ENCODE results near the gene CDH23. TPM values are rescaled to one million over a fixed set of nuclear protein-coding genes. Genes with fewer than 3 reads are reported as not detected.

Gene CDH23
- total and polyA plus RNA-seq, 2 of the 8 experiments (the other 6 are each of a cell fraction or from before 2014, with no cell fraction given) = 1.9 to 4.9 TPM

DNA sequence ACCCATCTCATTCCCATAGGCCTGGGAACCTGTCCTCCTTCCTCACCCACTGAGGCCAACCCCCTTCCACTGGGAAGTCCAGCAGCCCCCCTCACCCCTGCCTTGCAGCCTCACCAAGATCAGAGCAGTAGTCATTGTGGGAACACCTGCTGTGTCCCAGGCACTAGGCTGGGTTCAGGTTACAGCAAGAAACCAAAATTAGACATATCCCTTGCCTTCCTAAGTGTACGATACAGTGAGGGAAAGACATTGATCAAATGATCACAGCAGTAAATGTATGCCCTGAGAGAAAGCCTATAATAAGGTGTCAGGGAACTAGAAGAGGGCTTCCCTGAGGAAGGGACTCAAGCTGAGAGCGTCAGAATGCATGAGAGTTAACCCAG lies 339.8 kb downstream of the CDH23 start:
- H2BK120ac ChIP-seq (replicated peaks; ENCODE audit: low read depth, low read length) = no peak overlapping the region
- no peaks in the 10 kb centered on the region for H3K27me3 ChIP-seq (replicated peaks in 1 of 4; ENCODE audit: control insufficient read depth in 3 of 4, extremely low read depth in 1 of 4, insufficient read depth in 3 of 4, low read length in 3 of 4)
- no peak overlapping the region for H2AK5ac ChIP-seq (ENCODE audit: low read depth, low read length)
- no peak overlapping the region for H3K18ac ChIP-seq (ENCODE audit: extremely low read depth, low read length)
- no peaks in the 10 kb centered on the region for H3K36me3 ChIP-seq (ENCODE audit: control insufficient read depth in 2 of 4, insufficient read depth in 4 of 4, low read length in 3 of 4)
- no peak overlapping the region; the same call in 1 of the 2 replicates for H2BK12ac ChIP-seq (ENCODE audit: low read depth, low read length)
- H2BK15ac ChIP-seq (ENCODE audit: low read length) = no peak overlapping the region
- H3K9ac ChIP-seq (replicated peaks in 1 of 4; ENCODE audit: extremely low read depth in 1 of 4, low read depth in 3 of 4, low read length in 3 of 4) = no peak overlapping the region
- ChIA-PET POLR2A (ENCODE audit: partially characterized antibody) (no interaction called here), CTCF (ENCODE audit: partially characterized antibody) (interaction anchor here (1.3 to 2.3 kb wide), 5 partner anchors 8 to 76 kb away, joined by 3 to 9 read pairs (median 5); no protein-coding TSS in a partner anchor)
- H2AFZ ChIP-seq (ENCODE audit: low read length) = no peak overlapping the region
- H3K56ac ChIP-seq (replicated peaks; ENCODE audit: insufficient read length, low read depth, low read length) = no peak overlapping the region
- H3K79me2 ChIP-seq (ENCODE audit: control insufficient read depth in 1 of 2, insufficient read depth in 2 of 2, low read length in 2 of 2) = no peaks in the 10 kb centered on the region
- DNase-seq (ENCODE audit: low read depth in 1 of 2, low spot score in 2 of 2) = no peak
- no peaks in the 10 kb centered on the region for H4K20me1 ChIP-seq (replicated peaks in 1 of 2; ENCODE audit: control insufficient read depth in 1 of 2, insufficient read depth in 2 of 2, low read length in 2 of 2)
- WGBS, 2 experiments (ENCODE audit: extremely low coverage in 1 of 2, insufficient coverage in 1 of 2, insufficient read length in 1 of 2, insufficient replicate concordance in 2 of 2, low coverage in 1 of 2, low lambda C conversion rate in 2 of 2, missing lambda C conversion rate in 1 of 2) = 80% methylated on average over 2 of the region's 2 CpGs; no CpG with 5 or more reads in 1 of the 2 experiments
- no peaks in the 10 kb centered on the region for H3K9me3 ChIP-seq (ENCODE audit: insufficient read depth in 2 of 2, low read depth in 1 of 2, low read length in 1 of 2)
- H3K27ac ChIP-seq (ENCODE audit: low read depth, low read length) = no peak overlapping the region
- H4K91ac ChIP-seq (replicated peaks; ENCODE audit: insufficient read length, low read length) = no peak overlapping the region
- no peak for FAIRE-seq
- H2BK20ac ChIP-seq (ENCODE audit: low read length) = no peak overlapping the region
- no peak overlapping the region for H3K14ac ChIP-seq (ENCODE audit: insufficient read length)
- no peak overlapping the region for H3K23ac ChIP-seq (ENCODE audit: insufficient read length)
- H4K5ac ChIP-seq (ENCODE audit: insufficient read length, low read depth, low read length) = no peak overlapping the region
- H4K8ac ChIP-seq (ENCODE audit: extremely low read depth, insufficient read depth, low read length) = no peak overlapping the region
- no peak overlapping the region for H3K4me2 ChIP-seq (ENCODE audit: insufficient read depth in 1 of 2, low read depth in 2 of 2, low read length in 2 of 2)
- no peaks in the 10 kb centered on the region for H3K79me1 ChIP-seq (ENCODE audit: low read depth, low read length)
- H3K4me3 ChIP-seq (ENCODE audit: extremely low read depth in 1 of 4, insufficient read depth in 2 of 4, low read depth in 3 of 4, low read length in 4 of 4) = no peak overlapping the region
- H3K23me2 ChIP-seq (ENCODE audit: low read depth, low read length) = no peaks in the 10 kb centered on the region
- H2BK5ac ChIP-seq (ENCODE audit: low read depth, low read length) = no peak overlapping the region
- no peak overlapping the region for H3K4ac ChIP-seq (replicated peaks; ENCODE audit: insufficient read length, low read depth, low read length)
- peaks cover 0 to 9% (median 4%) of the 10 kb centered on the region in 4 experiments; a peak in 4 of 7 replicates for H3K4me1 ChIP-seq (replicated peaks in 1 of 4; ENCODE audit: control insufficient read depth in 3 of 4, insufficient read depth in 4 of 4, low read length in 3 of 4)
- TF ChIP-seq, protein P1, sequence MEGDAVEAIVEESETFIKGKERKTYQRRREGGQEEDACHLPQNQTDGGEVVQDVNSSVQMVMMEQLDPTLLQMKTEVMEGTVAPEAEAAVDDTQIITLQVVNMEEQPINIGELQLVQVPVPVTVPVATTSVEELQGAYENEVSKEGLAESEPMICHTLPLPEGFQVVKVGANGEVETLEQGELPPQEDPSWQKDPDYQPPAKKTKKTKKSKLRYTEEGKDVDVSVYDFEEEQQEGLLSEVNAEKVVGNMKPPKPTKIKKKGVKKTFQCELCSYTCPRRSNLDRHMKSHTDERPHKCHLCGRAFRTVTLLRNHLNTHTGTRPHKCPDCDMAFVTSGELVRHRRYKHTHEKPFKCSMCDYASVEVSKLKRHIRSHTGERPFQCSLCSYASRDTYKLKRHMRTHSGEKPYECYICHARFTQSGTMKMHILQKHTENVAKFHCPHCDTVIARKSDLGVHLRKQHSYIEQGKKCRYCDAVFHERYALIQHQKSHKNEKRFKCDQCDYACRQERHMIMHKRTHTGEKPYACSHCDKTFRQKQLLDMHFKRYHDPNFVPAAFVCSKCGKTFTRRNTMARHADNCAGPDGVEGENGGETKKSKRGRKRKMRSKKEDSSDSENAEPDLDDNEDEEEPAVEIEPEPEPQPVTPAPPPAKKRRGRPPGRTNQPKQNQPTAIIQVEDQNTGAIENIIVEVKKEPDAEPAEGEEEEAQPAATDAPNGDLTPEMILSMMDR (IDR thresholded peaks at IDR 0.05; ENCODE audit: control extremely low read depth in 1 of 3, insufficient read depth in 1 of 3, low read depth in 1 of 3, low read length in 3 of 3) = no peak
- TF ChIP-seq TAF7 (optimal IDR thresholded peaks at IDR 0.05; ENCODE audit: borderline replicate concordance, low read depth, low read length) (no peak), SIX5 (IDR thresholded peaks at IDR 0.05; ENCODE audit: low read depth, low read length) (no peak), RFX5 (IDR thresholded peaks at IDR 0.05; ENCODE audit: borderline replicate concordance, low read depth, low read length) (no peak), FOSL1 (IDR thresholded peaks at IDR 0.05; ENCODE audit: insufficient read depth, low read depth, low read length) (no peak), BACH1 (IDR thresholded peaks at IDR 0.05; ENCODE audit: low read length) (no peak), SAP30 (IDR thresholded peaks at IDR 0.05; ENCODE audit: insufficient read depth, insufficient replicate concordance, low read length) (no peak), ATF2 (IDR thresholded peaks at IDR 0.05; ENCODE audit: low read length) (no peak), EP300 (IDR thresholded peaks at IDR 0.05; ENCODE audit: borderline replicate concordance in 1 of 2, low read depth in 2 of 2, low read length in 2 of 2) (no peak)
